ENCODE data around the gene AQP9.

AQP9 gene

GRCh38 chr15:58228718-58229117, 90.5 kb downstream of the AQP9 start:
- no peak for DNase-seq

GRCh38 chr15:58229297-58229768, 91.2 kb downstream of the AQP9 start:
- DNase-seq = no peak

GRCh38 chr15:58232281-58233065, 94.3 kb downstream of the AQP9 start:
- no peak for DNase-seq

- DNase-seq = no peak
These were observed 95.2 kb downstream of the AQP9 start for GRCh38 chr15:58233341-58233740.

All from activated CD8-positive, alpha-beta memory T cell treated with anti-CD3 and anti-CD28 coated beads for 24 hours (primary cell).